Measurements from ENCODE around the gene FRS2.
"Not testable (repeated sequence)": the region's sequence is repeated elsewhere in the genome, so short reads cannot be mapped to it uniquely, and the experiment has no call there.

Gene FRS2

DNA sequence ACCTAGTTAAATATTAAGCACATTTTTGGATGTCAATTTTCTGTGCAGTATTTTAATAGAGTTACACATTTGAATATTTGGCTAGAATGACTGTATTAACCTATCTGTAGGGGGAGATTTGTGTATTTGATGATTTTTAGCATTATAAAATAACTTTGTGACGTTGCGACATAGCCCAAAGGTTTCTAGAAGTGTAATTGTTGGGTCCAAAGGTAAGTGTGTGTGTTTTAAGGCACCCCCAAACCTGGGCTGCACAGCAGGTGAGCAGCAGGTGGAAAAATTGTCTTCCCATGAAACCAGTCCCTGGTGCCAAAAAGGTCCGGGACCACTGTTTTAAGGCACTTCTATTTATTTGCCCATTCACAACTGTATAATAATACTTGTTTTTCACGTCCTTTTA lies 118.3 kb downstream of the FRS2 start:
- no peak for DNase-seq

DNA sequence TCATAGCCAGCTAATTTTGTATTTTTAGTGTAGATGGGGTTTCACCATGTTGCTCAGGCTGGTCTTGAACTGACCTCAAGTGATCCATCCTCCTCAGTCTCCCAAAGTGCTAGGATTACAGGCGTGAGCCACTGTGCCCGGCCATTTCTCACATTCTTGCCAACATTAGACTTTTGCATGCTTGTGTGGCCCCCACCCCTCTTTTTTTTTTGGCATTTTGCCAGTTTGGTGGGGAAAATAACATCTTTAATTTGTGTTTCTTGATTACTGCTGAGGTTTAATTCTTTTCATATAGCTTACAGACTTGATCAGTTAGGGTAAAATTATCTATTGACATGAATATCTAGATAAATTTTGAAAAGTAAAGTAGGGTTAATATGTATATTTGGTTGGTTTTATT lies 118.9 kb downstream of the FRS2 start:
- DNase-seq = no peak

DNA sequence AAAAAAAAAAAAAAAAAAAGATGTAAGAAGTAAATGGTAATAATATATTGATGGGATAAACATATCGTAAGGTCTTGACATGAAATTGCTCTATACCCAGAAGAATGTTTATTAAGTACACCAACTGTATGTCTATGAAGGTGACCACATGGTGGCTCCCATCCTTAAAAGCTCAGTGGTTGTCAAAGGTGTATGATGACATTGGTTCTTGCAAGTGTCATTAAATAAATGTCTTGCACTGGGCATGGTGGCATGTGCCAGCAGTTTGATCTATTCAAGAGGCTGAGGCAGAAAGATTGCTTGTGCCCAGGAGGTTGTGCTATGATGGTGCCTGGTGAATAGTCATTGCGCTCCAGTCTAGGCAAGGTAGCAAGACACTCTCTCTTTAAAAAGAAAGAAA lies 125.5 kb downstream of the FRS2 start:
- no peak for DNase-seq

DNA sequence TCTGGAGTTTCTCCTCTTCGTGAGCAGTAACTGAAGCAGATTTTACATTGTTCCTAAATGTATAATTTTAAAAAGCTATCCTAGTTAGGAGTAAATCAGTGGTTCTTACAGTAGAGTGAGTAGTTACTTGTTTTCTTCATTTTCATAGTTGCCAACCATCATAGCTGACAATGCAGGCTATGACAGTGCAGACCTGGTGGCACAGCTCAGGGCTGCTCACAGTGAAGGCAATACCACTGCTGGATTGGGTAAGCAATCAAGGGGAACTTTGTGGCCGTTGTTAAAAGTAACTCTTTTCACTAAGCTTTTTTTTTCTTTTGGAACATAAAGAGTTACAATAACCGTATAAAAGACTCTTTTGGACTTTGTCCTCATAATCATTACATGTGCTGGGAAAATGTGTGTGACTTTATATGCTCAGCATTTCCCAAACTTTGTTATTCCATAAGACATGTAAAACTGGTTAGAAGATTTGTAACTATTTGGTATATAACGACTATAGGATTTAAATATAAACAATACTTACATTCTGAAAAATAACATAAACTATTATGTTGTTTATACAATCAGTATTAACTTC lies 128.1 kb downstream of the FRS2 start:
- no peak for DNase-seq

DNA sequence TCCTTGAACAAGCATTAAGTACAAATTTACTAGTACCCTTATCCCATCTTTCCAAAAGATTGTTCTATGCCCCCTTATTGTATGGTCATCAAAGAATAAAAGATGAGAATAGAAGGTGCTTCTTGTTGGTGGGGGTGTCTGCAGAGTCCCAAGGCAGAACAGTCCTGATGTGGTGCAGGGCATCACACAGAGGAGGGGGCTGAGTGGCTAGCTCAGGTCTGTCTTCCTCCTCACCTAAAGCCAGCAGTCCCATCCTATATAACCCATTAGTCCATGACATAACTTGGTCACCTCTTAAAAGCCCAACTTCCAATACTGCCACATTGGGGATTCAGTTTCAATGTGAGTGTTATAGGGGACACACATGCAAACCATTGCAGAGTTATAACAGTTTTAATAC lies 130.6 kb downstream of the FRS2 start:
- DNase-seq = no peak

GRCh38 chr12:69601962-69602685 lies 131.9 kb downstream of the FRS2 start:
- DNase-seq = no peak

GRCh38 chr12:69602954-69603353 lies 132.8 kb downstream of the FRS2 start:
- no peak for DNase-seq

DNA sequence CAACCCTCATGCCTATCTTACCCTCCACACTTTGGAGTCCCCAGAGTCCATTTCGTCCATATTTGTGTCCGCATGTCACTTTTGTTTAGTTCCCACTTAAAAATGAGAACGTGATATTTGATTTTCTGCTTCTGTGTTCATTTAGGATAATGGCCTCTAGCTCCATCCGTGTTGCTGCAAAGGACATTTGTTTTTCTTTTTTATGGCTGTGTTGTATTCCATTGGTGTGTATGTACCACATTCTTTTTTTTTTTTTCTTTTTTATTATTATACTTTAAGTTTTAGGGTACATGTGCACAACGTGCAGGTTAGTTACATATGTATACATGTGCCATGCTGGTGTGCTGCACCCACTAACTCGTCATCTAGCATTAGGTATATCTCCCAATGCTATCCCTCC lies 133.4 kb downstream of the FRS2 start:
- DNase-seq = not testable (repeated sequence)

DNA sequence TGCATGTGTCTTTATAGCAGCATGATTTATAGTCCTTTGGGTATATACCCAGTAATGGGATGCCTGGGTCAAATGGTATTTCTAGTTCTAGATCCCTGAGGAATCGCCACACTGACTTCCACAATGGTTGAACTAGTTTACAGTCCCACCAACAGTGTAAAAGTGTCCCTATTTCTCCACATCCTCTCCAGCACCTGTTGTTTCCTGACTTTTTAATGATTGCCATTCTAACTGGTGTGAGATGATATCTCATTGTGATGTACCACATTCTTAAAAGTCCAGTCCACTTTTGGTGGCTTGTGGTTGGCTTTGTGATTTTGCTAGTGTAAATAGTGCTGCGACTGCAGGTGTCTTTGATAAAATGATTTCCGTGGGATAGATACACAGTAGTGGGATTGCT lies 134.1 kb downstream of the FRS2 start:
- DNase-seq = not testable (repeated sequence)

DNA sequence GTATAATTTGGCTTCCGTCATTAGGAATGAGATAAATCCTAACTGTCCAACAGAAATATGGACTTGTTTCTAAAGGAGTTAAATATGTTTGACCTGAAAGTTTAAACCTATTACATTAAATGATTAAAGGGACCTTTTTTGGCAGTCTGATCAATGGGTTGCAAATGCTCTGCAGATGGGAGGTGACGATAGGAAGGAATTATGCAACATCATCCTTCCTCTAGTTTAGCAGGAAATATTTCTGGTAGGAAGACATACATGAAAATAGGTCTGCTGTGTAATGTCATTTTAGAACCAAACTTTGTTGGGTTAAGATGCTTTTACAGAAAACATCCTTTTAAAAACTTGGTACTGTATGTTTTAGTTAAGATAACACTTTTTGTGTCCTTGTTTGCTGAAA lies 137.9 kb downstream of the FRS2 start:
- DNase-seq = no peak

GRCh38 chr12:69610126-69610525 lies 139.9 kb downstream of the FRS2 start:
- no peak for DNase-seq

- no peak for DNase-seq
These were observed 140.5 kb downstream of the FRS2 start, which contains the start of gene LRRC10 for GRCh38 chr12:69610729-69611128. Gene LRRC10 (minus strand): TSS chr12:69610907. CDS start chr12:69610838, 69 bp downstream.

- no peak for DNase-seq
These were observed 143.2 kb downstream of the FRS2 start for GRCh38 chr12:69613351-69613750.

DNA sequence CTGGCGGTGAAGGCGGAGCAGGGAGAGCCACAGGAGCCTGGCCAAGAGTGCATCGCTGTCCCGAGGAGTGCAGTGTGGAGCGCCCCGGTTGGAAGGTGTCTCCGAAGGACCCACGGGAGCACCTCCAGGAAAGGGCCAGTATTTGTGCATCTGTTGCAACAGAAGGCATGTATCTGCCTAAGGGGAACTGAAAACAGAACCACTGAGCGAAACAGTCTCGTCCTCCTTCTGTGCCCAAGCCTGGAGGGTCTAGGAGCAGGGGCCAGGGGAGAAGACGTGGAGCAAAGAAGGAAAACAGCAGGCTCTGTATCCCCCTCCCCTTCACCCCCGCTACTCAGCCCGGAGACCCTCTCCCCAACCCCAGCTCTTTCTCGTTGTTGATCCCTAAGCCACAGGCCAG lies 145.8 kb downstream of the FRS2 start:
- no peak for DNase-seq

DNA sequence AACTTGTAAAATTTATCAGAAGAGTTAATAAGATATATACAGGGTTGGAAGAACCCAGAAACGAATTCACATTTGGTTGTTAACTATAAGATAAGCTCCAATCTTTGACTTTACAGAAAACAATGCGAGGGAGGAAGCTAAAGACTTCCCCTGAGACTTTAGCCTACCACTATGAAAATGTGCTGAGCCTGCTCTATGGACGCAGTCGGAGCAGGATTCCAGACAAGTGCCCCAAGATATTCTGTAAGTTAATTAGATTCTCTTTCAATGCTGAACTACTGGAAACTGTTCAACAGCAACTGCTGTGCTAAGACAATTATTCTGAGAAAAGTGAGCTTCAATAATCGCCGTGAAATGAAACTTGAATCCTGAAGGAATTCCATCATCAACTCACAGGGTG lies 148.9 kb downstream of the FRS2 start:
- no peak for DNase-seq

DNA sequence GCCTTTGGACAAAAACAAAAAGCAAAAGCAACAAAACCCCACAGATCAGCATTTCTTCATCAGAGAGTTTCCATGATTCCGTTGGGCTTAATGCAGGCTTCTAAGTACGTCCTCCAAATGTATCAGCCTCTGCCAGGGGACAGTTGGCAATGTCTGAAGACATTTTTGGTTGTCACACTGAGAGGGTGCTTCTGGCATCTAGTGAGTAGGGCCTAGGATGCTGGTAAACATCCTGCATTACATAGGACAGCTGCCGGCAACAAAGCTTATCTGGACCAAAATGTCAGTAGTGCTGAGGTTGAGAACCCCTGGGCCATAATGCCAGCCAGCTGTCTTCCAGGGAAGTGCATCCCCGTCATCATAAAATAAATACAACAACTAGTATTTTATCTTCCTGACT lies 149.9 kb downstream of the FRS2 start:
- no peak for DNase-seq

DNA sequence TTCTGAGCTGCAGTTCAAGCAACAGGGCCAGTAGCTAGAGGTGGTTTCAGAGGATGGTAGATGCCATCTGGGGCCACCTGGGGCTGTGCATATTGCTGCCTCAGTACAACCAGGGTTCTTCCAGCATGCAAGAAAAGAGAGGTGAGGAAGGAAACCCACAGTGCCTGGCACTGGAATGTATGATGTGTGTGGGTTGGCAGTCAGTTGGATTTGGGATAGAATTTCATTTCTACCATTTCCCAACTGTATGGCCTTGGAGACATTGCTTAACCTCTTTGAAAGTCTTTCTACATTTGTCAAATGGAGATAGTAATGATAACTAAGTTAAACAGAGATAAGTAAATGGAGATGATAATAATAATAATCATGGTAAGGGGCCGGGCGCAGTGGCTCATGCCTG lies 150.7 kb downstream of the FRS2 start:
- no peak for DNase-seq

DNA sequence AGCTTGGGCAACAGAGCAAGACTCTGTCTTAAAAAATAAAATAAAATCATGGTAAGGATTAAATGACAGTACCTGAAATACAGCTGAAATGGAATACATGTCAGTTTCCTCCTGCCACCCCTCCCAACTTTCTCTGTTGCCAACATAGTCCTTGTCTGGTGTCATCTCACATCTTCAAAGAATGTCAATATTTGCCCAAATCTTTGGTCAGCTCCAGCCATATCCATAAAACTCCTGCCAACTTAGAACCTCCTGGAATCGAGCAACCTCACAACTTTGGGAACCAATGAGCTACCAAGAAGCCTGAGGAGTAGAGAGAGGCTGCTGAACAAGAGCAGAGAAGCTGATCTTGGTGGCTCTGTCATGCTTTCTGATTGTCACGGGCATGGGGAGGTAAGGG lies 151.4 kb downstream of the FRS2 start:
- no peak for DNase-seq

DNA sequence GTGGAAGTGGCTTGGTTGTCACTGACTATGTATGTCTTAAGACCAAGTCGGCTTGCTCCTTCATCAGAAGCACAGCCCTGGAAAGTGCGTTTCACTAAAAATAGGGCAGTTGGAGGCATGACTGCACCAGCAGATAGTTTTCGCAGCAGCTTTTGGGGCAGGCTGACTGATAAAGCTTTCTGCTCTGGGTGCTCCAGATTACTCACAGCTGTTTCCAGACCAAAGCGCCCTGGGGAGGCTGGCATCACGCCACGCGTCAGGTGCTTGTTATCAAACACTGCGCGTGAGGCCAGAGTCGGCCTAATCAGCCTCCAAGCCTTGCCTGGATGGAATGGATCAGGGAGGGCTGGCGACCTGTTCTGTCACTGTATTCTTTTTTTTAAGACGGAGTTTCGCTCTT lies 153.8 kb downstream of the FRS2 start:
- DNase-seq = no peak

GRCh38 chr12:69627501-69627900 lies 157.3 kb downstream of the FRS2 start:
- DNase-seq = no peak
